ENCODE data around the gene DNAI1.

The DNAI1 gene

DNA sequence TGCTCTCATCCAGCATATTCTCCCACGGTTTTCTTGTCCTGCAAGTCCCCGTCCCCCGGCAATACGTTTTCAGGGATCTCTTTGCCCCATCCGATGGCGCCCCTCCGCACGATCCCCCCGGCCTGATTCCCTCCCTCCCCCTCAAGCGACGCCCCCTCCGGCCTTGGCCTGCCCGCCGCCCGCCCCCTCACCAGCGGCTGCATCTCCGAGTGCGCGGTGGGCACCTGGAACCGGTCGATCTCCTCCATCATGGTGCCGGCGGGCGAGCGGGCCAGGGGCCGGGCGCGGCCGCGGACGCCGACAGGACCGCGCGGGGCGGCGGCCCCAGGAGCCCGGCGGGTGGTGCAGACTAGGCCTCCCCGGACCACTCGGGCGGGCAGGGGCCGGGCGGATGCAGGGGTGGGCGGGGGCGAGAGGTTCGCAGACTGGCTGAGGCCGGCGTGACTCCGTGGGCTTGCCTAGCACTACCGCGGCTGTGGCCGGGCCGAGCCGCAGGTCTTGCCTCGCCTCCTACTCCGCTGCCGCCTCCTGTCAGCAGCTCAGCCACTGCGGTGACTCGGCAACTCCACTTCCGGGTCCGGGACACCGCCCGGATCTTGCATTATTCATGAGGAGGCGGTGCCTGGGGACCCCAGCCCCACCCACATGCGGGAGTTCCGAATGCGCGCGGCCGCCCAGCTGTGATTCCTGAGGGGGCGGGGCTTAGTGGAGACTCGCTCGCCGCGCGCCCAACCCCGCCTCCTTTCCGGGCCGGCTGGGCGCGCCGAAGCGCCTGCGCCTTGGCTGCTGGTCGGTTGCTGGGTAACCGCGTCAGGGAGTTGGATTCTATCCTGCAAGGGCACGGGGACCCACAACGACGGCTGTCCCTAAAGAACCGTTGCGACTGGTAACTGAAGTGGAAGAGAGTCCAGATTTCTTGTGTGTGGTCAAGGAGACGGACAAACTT is at the start of gene DNAI1, which contains the start of gene FAM219A:
Gene DNAI1 (plus strand): TSS at position 793 of the 946 bp plus-strand sequence. CDS start 201 bp downstream, outside the sequence.
Gene FAM219A (minus strand): TSS at position 558 of the 946 bp plus-strand sequence. CDS start 307 bp downstream, at position 251.
- TF ChIP-seq, protein P1, sequence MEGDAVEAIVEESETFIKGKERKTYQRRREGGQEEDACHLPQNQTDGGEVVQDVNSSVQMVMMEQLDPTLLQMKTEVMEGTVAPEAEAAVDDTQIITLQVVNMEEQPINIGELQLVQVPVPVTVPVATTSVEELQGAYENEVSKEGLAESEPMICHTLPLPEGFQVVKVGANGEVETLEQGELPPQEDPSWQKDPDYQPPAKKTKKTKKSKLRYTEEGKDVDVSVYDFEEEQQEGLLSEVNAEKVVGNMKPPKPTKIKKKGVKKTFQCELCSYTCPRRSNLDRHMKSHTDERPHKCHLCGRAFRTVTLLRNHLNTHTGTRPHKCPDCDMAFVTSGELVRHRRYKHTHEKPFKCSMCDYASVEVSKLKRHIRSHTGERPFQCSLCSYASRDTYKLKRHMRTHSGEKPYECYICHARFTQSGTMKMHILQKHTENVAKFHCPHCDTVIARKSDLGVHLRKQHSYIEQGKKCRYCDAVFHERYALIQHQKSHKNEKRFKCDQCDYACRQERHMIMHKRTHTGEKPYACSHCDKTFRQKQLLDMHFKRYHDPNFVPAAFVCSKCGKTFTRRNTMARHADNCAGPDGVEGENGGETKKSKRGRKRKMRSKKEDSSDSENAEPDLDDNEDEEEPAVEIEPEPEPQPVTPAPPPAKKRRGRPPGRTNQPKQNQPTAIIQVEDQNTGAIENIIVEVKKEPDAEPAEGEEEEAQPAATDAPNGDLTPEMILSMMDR (IDR thresholded peaks at IDR 0.05; ENCODE audit: low read depth, low read length, missing control alignments), result no peak
- DNase-seq (ENCODE audit: extremely low read depth, low read depth), result peak; percentile 86
- H3K4me3 ChIP-seq (replicated peaks; ENCODE audit: low read depth, low read length), result peak within 1 kb of the TSS; percentile 52

DNA sequence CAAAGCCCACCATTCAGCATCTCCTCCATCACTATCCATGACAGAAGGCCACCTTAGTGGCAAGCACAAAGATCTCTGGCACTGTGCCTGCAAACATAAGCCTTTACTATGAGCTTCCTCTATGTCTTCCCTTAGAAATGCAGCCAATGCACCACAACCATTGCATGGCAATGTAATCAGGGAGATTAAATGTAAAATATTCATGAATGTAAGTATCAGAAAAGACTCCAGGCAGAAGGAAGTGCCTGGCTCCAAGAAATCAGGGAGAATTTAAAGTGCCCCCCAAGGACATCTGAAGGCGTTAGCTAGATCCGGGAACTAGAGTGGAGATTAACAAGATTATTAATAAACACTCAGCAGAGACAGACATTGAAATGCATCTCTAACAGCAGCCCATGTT is 49.5 kb upstream of the DNAI1 start:
- no peak for DNase-seq (ENCODE audit: extremely low read depth, low read depth)
- no peak overlapping the region for H3K4me3 ChIP-seq (replicated peaks; ENCODE audit: low read depth, low read length)
- TF ChIP-seq, protein P1 (IDR thresholded peaks at IDR 0.05; ENCODE audit: low read depth, low read length, missing control alignments), result no peak

DNA sequence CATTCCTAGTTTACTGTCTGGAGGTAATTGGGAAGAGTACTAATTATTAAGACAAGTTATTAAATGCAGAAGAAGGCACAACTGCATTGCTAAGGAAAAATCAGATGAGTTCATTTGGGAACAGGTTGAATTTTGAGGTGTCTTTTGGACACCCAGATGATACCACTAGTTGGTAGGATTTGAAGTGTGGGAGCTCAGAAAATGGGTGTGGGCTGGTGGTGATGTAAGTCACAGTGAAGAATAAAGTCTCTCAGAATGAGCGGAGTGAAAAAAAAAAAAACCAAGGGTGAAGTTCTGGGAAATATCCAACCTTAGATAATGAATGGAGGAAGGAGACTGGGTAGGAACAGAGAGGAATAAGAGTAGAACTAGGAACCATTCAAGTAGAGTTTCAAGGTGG is 46.3 kb upstream of the DNAI1 start:
- DNase-seq (ENCODE audit: extremely low read depth, low read depth), result no peak
- no peak overlapping the region for H3K4me3 ChIP-seq (replicated peaks; ENCODE audit: low read depth, low read length)
- TF ChIP-seq, protein P1 (IDR thresholded peaks at IDR 0.05; ENCODE audit: low read depth, low read length, missing control alignments), result no peak

DNA sequence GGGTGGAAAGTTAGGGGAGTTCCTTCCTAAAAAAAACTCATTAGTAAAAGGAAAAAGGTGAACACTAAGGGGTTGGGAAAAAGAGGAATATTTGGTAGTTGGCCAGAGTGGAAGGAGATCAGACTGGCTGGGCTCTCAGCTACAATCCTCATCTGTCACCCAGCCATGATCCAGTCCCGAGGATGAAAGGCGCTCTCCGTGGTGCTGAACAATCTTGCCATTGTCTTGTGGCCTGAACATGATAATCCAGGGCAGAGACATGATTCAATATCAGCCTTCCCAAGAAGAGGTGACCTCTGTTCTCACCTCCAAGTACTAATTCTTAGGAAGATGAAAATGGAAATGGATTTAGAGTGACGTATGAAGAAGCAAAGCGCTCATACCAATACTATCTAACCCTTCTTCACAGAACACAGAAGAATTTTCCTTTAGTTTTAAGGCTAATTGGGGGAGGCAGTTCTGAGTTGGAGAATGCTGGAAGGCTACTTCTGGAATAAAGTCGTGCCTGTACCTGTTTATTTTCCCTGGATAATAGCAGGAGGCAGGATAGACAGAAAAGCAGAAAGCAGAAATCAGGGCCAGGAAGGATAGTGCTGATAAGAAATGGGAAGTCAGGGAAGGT is 45.3 kb upstream of the DNAI1 start:
- TF ChIP-seq, protein P1 (IDR thresholded peaks at IDR 0.05; ENCODE audit: low read depth, low read length, missing control alignments), result no peak
- H3K4me3 ChIP-seq (replicated peaks; ENCODE audit: low read depth, low read length), result no peak overlapping the region
- peak; percentile 58 for DNase-seq (ENCODE audit: extremely low read depth, low read depth)

DNA sequence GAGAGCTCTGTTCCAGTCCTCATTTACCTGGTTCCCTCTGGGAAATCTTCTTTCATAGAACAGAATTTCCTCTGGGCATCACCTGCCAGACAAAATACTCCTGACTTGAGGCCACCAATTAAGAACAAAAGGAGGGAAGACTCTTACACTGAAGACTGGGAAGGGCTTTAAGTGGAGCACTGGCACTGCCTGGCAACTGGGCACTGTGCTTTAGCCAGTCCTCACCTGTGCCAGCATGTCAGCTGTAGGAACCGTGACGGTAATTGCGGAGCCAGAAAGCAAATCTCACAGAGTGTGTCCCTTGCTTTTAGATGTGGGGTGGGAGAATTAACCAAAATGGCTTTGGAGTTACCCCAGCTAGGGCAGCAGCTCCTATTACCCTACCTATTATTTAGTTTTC is 40.9 kb upstream of the DNAI1 start:
- DNase-seq (ENCODE audit: extremely low read depth, low read depth), result no peak
- no peak overlapping the region for H3K4me3 ChIP-seq (replicated peaks; ENCODE audit: low read depth, low read length)

DNA sequence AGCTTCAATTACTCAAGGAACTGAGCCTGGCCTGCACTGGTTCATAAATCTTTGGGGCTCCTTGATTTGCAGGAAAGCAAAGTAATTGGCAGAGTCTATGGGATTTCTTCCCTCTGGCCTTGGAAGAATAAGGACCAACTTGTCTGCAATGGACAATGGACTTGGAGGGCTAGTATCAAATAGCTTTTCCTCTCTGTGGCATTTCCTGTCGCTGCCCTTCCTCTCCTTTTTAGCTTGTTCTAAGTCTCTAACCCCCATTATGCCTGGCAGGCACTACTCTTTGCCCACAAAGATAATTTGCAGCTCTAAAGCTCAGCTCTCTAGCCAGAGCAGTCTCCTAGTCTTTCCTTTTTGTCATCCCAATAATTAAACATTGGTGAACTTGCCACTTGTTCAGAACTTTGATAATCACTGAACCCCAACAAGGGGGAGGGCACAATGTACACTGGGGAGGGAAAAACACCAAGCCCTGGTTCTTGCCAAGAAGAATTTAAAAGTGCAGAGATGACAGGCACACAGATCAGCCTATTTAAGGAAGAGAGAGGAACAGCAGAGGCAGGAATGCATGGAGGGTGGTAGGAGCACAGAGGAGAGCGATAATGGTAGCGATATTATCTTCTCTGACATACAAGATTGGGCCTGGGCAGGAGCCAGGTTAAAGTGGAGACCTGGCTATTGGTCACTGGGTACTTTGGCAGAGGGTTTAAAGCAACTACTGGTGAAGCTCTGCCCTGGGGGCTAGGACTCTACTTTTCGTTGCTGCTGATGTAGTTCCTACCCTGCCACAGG is 38.7 kb upstream of the DNAI1 start:
- TF ChIP-seq, protein P1 (IDR thresholded peaks at IDR 0.05; ENCODE audit: low read depth, low read length, missing control alignments), result no peak

More for the DNA sequence above, 40.9 kb upstream of the DNAI1 start:
- TF ChIP-seq, protein P1 (IDR thresholded peaks at IDR 0.05; ENCODE audit: low read depth, low read length, missing control alignments), result no peak

More for the DNA sequence above, 38.7 kb upstream of the DNAI1 start:
- no peak for DNase-seq (ENCODE audit: extremely low read depth, low read depth)
- H3K4me3 ChIP-seq (replicated peaks; ENCODE audit: low read depth, low read length), result no peak overlapping the region
